Activated T-cell treated with anti-CD3 and anti-CD28 coated beads, Interleukin-2, amount 50 U/mL, for 24 hours (primary cell): Measurements from ENCODE around the gene KMT5C.

Experiments used
- DNase-seq: peaks from one replicate; pipeline ENCODE4 v3.0.0-alpha.2; 2020
- H3K27ac Mint-ChIP-seq: 2 replicates; pipeline ENCODE4 v1.8.0; 2020; ENCODE audit warnings: mild to moderate bottlenecking, mixed read lengths
- H3K27me3 Mint-ChIP-seq: 2 replicates; pipeline ENCODE4 v1.8.0; 2020; ENCODE audit warnings: mixed read lengths
- H3K36me3 Mint-ChIP-seq: 2 replicates; pipeline ENCODE4 v1.8.0; 2020; ENCODE audit warnings: low read depth, mixed read lengths
- H3K4me1 Mint-ChIP-seq: 2 replicates; pipeline ENCODE4 v1.8.0; 2020; ENCODE audit warnings: low read depth, mixed read lengths
- H3K4me3 Mint-ChIP-seq: 2 replicates; pipeline ENCODE4 v1.8.0; 2020; ENCODE audit warnings: mild to moderate bottlenecking, moderate library complexity, mixed read lengths
- H3K9me3 Mint-ChIP-seq: 2 replicates; pipeline ENCODE4 v1.8.0; 2020; ENCODE audit warnings: mixed read lengths

KMT5C gene

GRCh38 chr19:55377356-55378131 lies 37.9 kb downstream of the KMT5C start:
- Mint-ChIP-seq H3K4me1 (peaks cover 10% of the 10 kb centered on the region), H3K36me3 (peaks cover 16% of the 10 kb centered on the region), H3K4me3 (no peak overlapping the region), H3K27ac (no peak overlapping the region), H3K27me3 (peaks cover 25% of the 10 kb centered on the region), H3K9me3 (no peaks in the 10 kb centered on the region)
- DNase-seq = no peak

GRCh38 chr19:55379174-55379573 lies 39.5 kb downstream of the KMT5C start:
- Mint-ChIP-seq H3K27ac (no peak overlapping the region), H3K4me3 (no peak overlapping the region), H3K9me3 (no peaks in the 10 kb centered on the region), H3K4me1 (peaks cover 15% of the 10 kb centered on the region), H3K36me3 (peaks cover 23% of the 10 kb centered on the region), H3K27me3 (peaks cover 15% of the 10 kb centered on the region)
- DNase-seq = no peak

GRCh38 chr19:55382013-55382412 lies 42.3 kb downstream of the KMT5C start:
- H3K4me3 Mint-ChIP-seq = peak overlapping the region; percentile 89
- DNase-seq = no peak
- H3K36me3 Mint-ChIP-seq = peaks cover 42% of the 10 kb centered on the region
- peaks cover 28% of the 10 kb centered on the region for H3K4me1 Mint-ChIP-seq
- no peaks in the 10 kb centered on the region for H3K27me3 Mint-ChIP-seq
- no peaks in the 10 kb centered on the region for H3K9me3 Mint-ChIP-seq
- H3K27ac Mint-ChIP-seq = no peak overlapping the region

- H3K27ac Mint-ChIP-seq = peak overlapping the region; percentile 91
- H3K27me3 Mint-ChIP-seq = no peaks in the 10 kb centered on the region
- H3K36me3 Mint-ChIP-seq = peaks cover 48% of the 10 kb centered on the region
- DNase-seq = no peak
- H3K4me3 Mint-ChIP-seq = peak overlapping the region; percentile 89
- no peaks in the 10 kb centered on the region for H3K9me3 Mint-ChIP-seq
- peaks cover 32% of the 10 kb centered on the region for H3K4me1 Mint-ChIP-seq
Observed at GRCh38 chr19:55382522-55383054, 42.9 kb downstream of the KMT5C start.

- peak; percentile 77 for DNase-seq
- H3K4me1 Mint-ChIP-seq = peaks cover 42% of the 10 kb centered on the region
- no peaks in the 10 kb centered on the region for H3K9me3 Mint-ChIP-seq
- peaks cover 57% of the 10 kb centered on the region for H3K36me3 Mint-ChIP-seq
- H3K4me3 Mint-ChIP-seq = peak overlapping the region; percentile 89
- no peaks in the 10 kb centered on the region for H3K27me3 Mint-ChIP-seq
- peak overlapping the region; percentile 91 for H3K27ac Mint-ChIP-seq
Observed at GRCh38 chr19:55383279-55384130, 43.8 kb downstream of the KMT5C start.

- DNase-seq = peak; percentile 77
- Mint-ChIP-seq H3K9me3 (no peaks in the 10 kb centered on the region), H3K4me3 (peak within 1 kb of the TSS; percentile 92), H3K27ac (peak within 1 kb of the TSS; percentile 99), H3K36me3 (peaks cover 65% of the 10 kb centered on the region), H3K4me1 (peaks cover 48% of the 10 kb centered on the region), H3K27me3 (no peaks in the 10 kb centered on the region)
Observed at GRCh38 chr19:55384131-55384919, 44.6 kb downstream of the KMT5C start, which contains the start of gene TMEM238. TMEM238 (minus strand) TSS chr19:55384292; CDS start chr19:55384259, 33 bp downstream.

GRCh38 chr19:55384920-55385723 lies 45.4 kb downstream of the KMT5C start:
- no peaks in the 10 kb centered on the region for H3K9me3 Mint-ChIP-seq
- no peaks in the 10 kb centered on the region for H3K27me3 Mint-ChIP-seq
- peaks cover 71% of the 10 kb centered on the region for H3K36me3 Mint-ChIP-seq
- H3K4me3 Mint-ChIP-seq = peak overlapping the region; percentile 92
- peaks cover 55% of the 10 kb centered on the region for H3K4me1 Mint-ChIP-seq
- peak overlapping the region; percentile 99 for H3K27ac Mint-ChIP-seq
- peak; percentile 96 for DNase-seq

- no peaks in the 10 kb centered on the region for H3K27me3 Mint-ChIP-seq
- peak; percentile 99 for DNase-seq
- H3K4me1 Mint-ChIP-seq = peaks cover 59% of the 10 kb centered on the region
- H3K9me3 Mint-ChIP-seq = no peaks in the 10 kb centered on the region
- peak within 1 kb of the TSS; percentile 99 for H3K27ac Mint-ChIP-seq
- H3K4me3 Mint-ChIP-seq = peak within 1 kb of the TSS; percentile 92
- peaks cover 76% of the 10 kb centered on the region for H3K36me3 Mint-ChIP-seq
Observed at GRCh38 chr19:55385724-55386492, 46.2 kb downstream of the KMT5C start, which contains the start of gene RPL28. RPL28 (plus strand) TSS chr19:55385932; CDS start chr19:55386358, 426 bp downstream.

- Mint-ChIP-seq H3K36me3 (peaks cover 80% of the 10 kb centered on the region), H3K4me1 (peaks cover 59% of the 10 kb centered on the region), H3K9me3 (no peaks in the 10 kb centered on the region), H3K27ac (peak overlapping the region; percentile 99), H3K4me3 (peak overlapping the region; percentile 92), H3K27me3 (no peaks in the 10 kb centered on the region)
- no peak for DNase-seq
Observed at GRCh38 chr19:55386493-55386971, 46.9 kb downstream of the KMT5C start.

GRCh38 chr19:55387736-55388497 lies 48.2 kb downstream of the KMT5C start:
- H3K4me3 Mint-ChIP-seq = peak overlapping the region; percentile 92
- H3K4me1 Mint-ChIP-seq = peaks cover 49% of the 10 kb centered on the region
- H3K36me3 Mint-ChIP-seq = peaks cover 73% of the 10 kb centered on the region

GRCh38 chr19:55389386-55390317 lies 50.0 kb downstream of the KMT5C start:
- no peaks in the 10 kb centered on the region for H3K9me3 Mint-ChIP-seq
- H3K36me3 Mint-ChIP-seq = peaks cover 65% of the 10 kb centered on the region
- H3K27ac Mint-ChIP-seq = peak overlapping the region; percentile 99
- H3K27me3 Mint-ChIP-seq = no peaks in the 10 kb centered on the region
- no peak for DNase-seq
- H3K4me3 Mint-ChIP-seq = peak overlapping the region; percentile 92
- H3K4me1 Mint-ChIP-seq = peaks cover 39% of the 10 kb centered on the region

More at GRCh38 chr19:55387736-55388497, 48.2 kb downstream of the KMT5C start:
- H3K9me3 Mint-ChIP-seq = no peaks in the 10 kb centered on the region
- peak overlapping the region; percentile 99 for H3K27ac Mint-ChIP-seq
- no peak for DNase-seq
- H3K27me3 Mint-ChIP-seq = no peaks in the 10 kb centered on the region
